Spleen (tissue), 11 donors: ENCODE measurements around the gene RASSF6. TPM values are rescaled to one million over a fixed set of nuclear protein-coding genes. Genes with fewer than 3 reads are reported as not detected.

Source experiments
- DNase-seq: peaks from one replicate; pipeline ENCODE4 v3.0.0-alpha.2; 2020
- H3K27ac ChIP-seq, 8 donors: fragments of 200-600 bp; sonication (generic) in 7 of 8; 1 replicate in 4 of 8; 2 replicates in 4 of 8; pipeline versions ENCODE4 v1.5.0 to v1.8.0; 2016 to 2021; ENCODE audit warnings: inconsistent platforms in 4 of 8, mild to moderate bottlenecking in 4 of 8, moderate library complexity in 1 of 8
- H3K27me3 ChIP-seq, 7 donors: fragments of 200-600 bp; sonication (generic) in 6 of 7; replicated peaks in 1 of 7; 1 replicate in 4 of 7; 2 replicates in 3 of 7; pipeline versions ENCODE4 v1.5.0 to v1.8.0; 2016 to 2021; ENCODE audit warnings: inconsistent platforms in 3 of 7, mild to moderate bottlenecking in 1 of 7
- H3K36me3 ChIP-seq, 6 donors: fragments of 200-600 bp; sonication (generic) in 5 of 6; 1 replicate in 4 of 6; 2 replicates in 2 of 6; pipeline versions ENCODE4 v1.5.0 to v1.8.0; 2016 to 2021; ENCODE audit warnings: inconsistent platforms in 2 of 6
- H3K4me1 ChIP-seq, 6 donors: fragments of 200-600 bp; sonication (generic) in 5 of 6; 1 replicate in 3 of 6; 2 replicates in 3 of 6; pipeline versions ENCODE4 v1.5.0 to v1.8.0; 2016 to 2021; ENCODE audit warnings: inconsistent platforms in 3 of 6
- H3K4me3 ChIP-seq, 8 donors: fragments of 200-600 bp; sonication (generic) in 7 of 8; 1 replicate in 4 of 8; 2 replicates in 4 of 8; pipeline versions ENCODE4 v1.5.0 to v1.8.0; 2016 to 2021; ENCODE audit warnings: inconsistent platforms in 4 of 8, mild to moderate bottlenecking in 4 of 8, moderate library complexity in 2 of 8
- H3K9me3 ChIP-seq, 8 donors: fragments of 200-600 bp; sonication (generic) in 7 of 8; 1 replicate in 4 of 8; 2 replicates in 4 of 8; pipeline versions ENCODE4 v1.5.0 to v1.8.0; 2016 to 2021; ENCODE audit warnings: inconsistent platforms in 4 of 8
- CTCF ChIP-seq, 11 experiments: fragments of 200-600 bp in 7 of 11; fragments of 450-650 bp in 4 of 11; sonication (generic) in 4 of 11; IDR thresholded peaks in 8 of 11; conservative IDR thresholded peaks in 3 of 11; 1 replicate in 7 of 11; 2 replicates in 4 of 11; pipeline versions ENCODE4 v1.4.0 to v1.8.0; 2016 to 2021; ENCODE audit warnings: antibody characterized with exemption in 11 of 11, inconsistent platforms in 4 of 11, mild to moderate bottlenecking in 1 of 11
- POLR2A ChIP-seq, 3 donors: fragments of 450-650 bp; IDR thresholded peaks; one replicate each; pipeline ENCODE4 v1.5.1; 2017; ENCODE audit warnings: antibody characterized with exemption in 3 of 3, mild to moderate bottlenecking in 1 of 3
- POLR2AphosphoS5 ChIP-seq, 3 donors: sonication (generic); formaldehyde crosslinking; IDR thresholded peaks; one replicate each; pipeline ENCODE4 v1.5.1; 2017; ENCODE audit warnings: antibody characterized with exemption in 3 of 3
- WGBS, 5 donors: extraction: QIAGEN DNeasy Blood & Tissue Kit in 3 of 5; methylation state at CpG; one replicate each; pipeline versions ENCODE4 v1.1.5 to v1.1.7; 2013 to 2018; 5-methylcytosine and 5-hydroxymethylcytosine counted together
- intact Hi-C: fragments of 100-400 bp; cut with DNase I; formaldehyde crosslinking; loops from one replicate; pipeline ENCODE4 v1.15.0; 2023; ENCODE audit warnings: low total_unique reads
- polyA plus RNA-seq, 3 donors: library from polyadenylated mRNA; stranded (reverse); fragments of 200-250 nt; gene quantifications; one replicate each; pipeline ENCODE4 v1.2.1, GENCODE V29; 2013
- total RNA-seq, 7 donors: library from RNA; depleted of rRNA in 3 of 7; stranded (reverse); fragments of >200 nt in 3 of 7; fragmentation: NEBNext Ultra II Directional in 4 of 7; extraction: Animal tissue kit (Norgen Biotek cat#: 25700) in 4 of 7; gene quantifications; one replicate each; pipeline versions ENCODE4 v1.1.0 to v1.2.1, GENCODE V29; 2016 to 2021
- donor health status: healthy with polysubstance abuse.
- donor health status: DM: no; HTN: no; CAD: no; lungs with moderate emphysema.
- donor health status: DM: no; HTN: no; CAD: no.
- donor health status: Bipolar disorder and iron deficiency.
- donor health status: healthy.
- donor health status: DM: no; HTN: no; CAD: no.
- donor health status: DM: yes; HTN: yes; CAD: no.

RASSF6 gene
- total and polyA plus RNA-seq, 10 donors = 0.09 to 1.3 (median 0.29) TPM

- 77 to 94% (median 86%) methylated on average over 1 of the region's 1 CpG for WGBS, 5 donors
- intact Hi-C loops = no loop called here
Observed at GRCh38 chr4:73588613-73589012, 31.6 kb downstream of the RASSF6 start.

GRCh38 chr4:73586666-73587065 is 33.6 kb downstream of the RASSF6 start:
- TF ChIP-seq CTCF (IDR thresholded peaks at IDR 0.05 in 8 of 11, conservative IDR thresholded peaks at IDR 0.05 in 3 of 11) = no peak
- TF ChIP-seq POLR2A (IDR thresholded peaks at IDR 0.05) = no peak
- TF ChIP-seq POLR2AphosphoS5 (IDR thresholded peaks at IDR 0.05) = no peak
- Histone ChIP-seq H3K27ac (no peak overlapping the region), H3K4me1 (peaks cover 0 to 16% (median 2%) of the 10 kb centered on the region in 6 donors), H3K27me3 (no peaks in the 10 kb centered on the region), H3K9me3 (no peaks in the 10 kb centered on the region), H3K4me3 (no peak overlapping the region), H3K36me3 (no peaks in the 10 kb centered on the region)
- intact Hi-C loops = no loop called here
- no peak for DNase-seq
- WGBS, 5 donors = 72 to 88% (median 77%) methylated on average over 3 of the region's 3 CpGs

More at GRCh38 chr4:73588613-73589012, 31.6 kb downstream of the RASSF6 start:
- no peaks in the 10 kb centered on the region for H3K9me3 ChIP-seq
- no peak overlapping the region for H3K27ac ChIP-seq
- TF ChIP-seq POLR2A (IDR thresholded peaks at IDR 0.05) = no peak
- no peak for TF ChIP-seq POLR2AphosphoS5 (IDR thresholded peaks at IDR 0.05)
- no peak for TF ChIP-seq CTCF (IDR thresholded peaks at IDR 0.05 in 8 of 11, conservative IDR thresholded peaks at IDR 0.05 in 3 of 11)
- H3K4me3 ChIP-seq = no peak overlapping the region
- H3K36me3 ChIP-seq = no peaks in the 10 kb centered on the region
- peaks cover 0 to 16% (median 2%) of the 10 kb centered on the region in 6 donors for H3K4me1 ChIP-seq
- DNase-seq = no peak
- H3K27me3 ChIP-seq = no peaks in the 10 kb centered on the region

- H3K27ac ChIP-seq = no peak overlapping the region
- H3K4me3 ChIP-seq = no peak overlapping the region
- DNase-seq = no peak
- H3K4me1 ChIP-seq = peaks cover 0 to 16% (median 2%) of the 10 kb centered on the region in 6 donors
- 91 to 100% (median 91%) methylated on average over 1 of the region's 1 CpG for WGBS, 5 donors
- H3K9me3 ChIP-seq = no peaks in the 10 kb centered on the region
- TF ChIP-seq POLR2A (IDR thresholded peaks at IDR 0.05) = no peak
- no peak for TF ChIP-seq POLR2AphosphoS5 (IDR thresholded peaks at IDR 0.05)
- no peak for TF ChIP-seq CTCF (IDR thresholded peaks at IDR 0.05 in 8 of 11, conservative IDR thresholded peaks at IDR 0.05 in 3 of 11)
- H3K36me3 ChIP-seq = no peaks in the 10 kb centered on the region
- intact Hi-C loops = no loop called here
- H3K27me3 ChIP-seq = no peaks in the 10 kb centered on the region
Observed at GRCh38 chr4:73586040-73586439, 34.2 kb downstream of the RASSF6 start.

GRCh38 chr4:73585345-73585744 is 34.9 kb downstream of the RASSF6 start:
- Histone ChIP-seq H3K4me1 (peaks cover 0 to 10% (median 1%) of the 10 kb centered on the region in 6 donors), H3K27me3 (no peaks in the 10 kb centered on the region), H3K9me3 (no peaks in the 10 kb centered on the region), H3K27ac (no peak overlapping the region), H3K4me3 (no peak overlapping the region), H3K36me3 (no peaks in the 10 kb centered on the region)
- TF ChIP-seq POLR2AphosphoS5 (IDR thresholded peaks at IDR 0.05) = no peak
- TF ChIP-seq CTCF (IDR thresholded peaks at IDR 0.05 in 8 of 11, conservative IDR thresholded peaks at IDR 0.05 in 3 of 11) = no peak
- no peak for TF ChIP-seq POLR2A (IDR thresholded peaks at IDR 0.05)
- intact Hi-C loops = no loop called here
- no peak for DNase-seq
